ENCODE measurements around the gene DNAJA3. TPM values are rescaled to one million over a fixed set of nuclear protein-coding genes. Genes with fewer than 3 reads are reported as not detected.

The DNAJA3 gene
- total RNA-seq, 1 donor from 2014 or later, result 40.6 TPM

GRCh38 chr16:4384509-4384942, 41.1 kb upstream of the DNAJA3 start:
- TF ChIP-seq CTCF (conservative IDR thresholded peaks at IDR 0.05; ENCODE audit: low read depth, low read length), result no peak
- H3K4me3 ChIP-seq (ENCODE audit: low read depth, low read length), result no peak overlapping the region
- no peak for DNase-seq (ENCODE audit: low read depth)

GRCh38 chr16:4385066-4385788, 40.4 kb upstream of the DNAJA3 start:
- no peak overlapping the region for H3K4me3 ChIP-seq (ENCODE audit: low read depth, low read length)
- no peak for TF ChIP-seq CTCF (conservative IDR thresholded peaks at IDR 0.05; ENCODE audit: low read depth, low read length)
- DNase-seq (ENCODE audit: low read depth), result no peak

- no peak for DNase-seq (ENCODE audit: low read depth)
- H3K4me3 ChIP-seq (ENCODE audit: low read depth, low read length), result no peak overlapping the region
- TF ChIP-seq CTCF (conservative IDR thresholded peaks at IDR 0.05; ENCODE audit: low read depth, low read length), result no peak
Observed at GRCh38 chr16:4385789-4386450, 39.7 kb upstream of the DNAJA3 start.

- DNase-seq (ENCODE audit: low read depth), result no peak
- H3K4me3 ChIP-seq (ENCODE audit: low read depth, low read length), result no peak overlapping the region
- no peak for TF ChIP-seq CTCF (conservative IDR thresholded peaks at IDR 0.05; ENCODE audit: low read depth, low read length)
Observed at GRCh38 chr16:4386451-4386805, 39.2 kb upstream of the DNAJA3 start.

- TF ChIP-seq CTCF (conservative IDR thresholded peaks at IDR 0.05; ENCODE audit: low read depth, low read length), result no peak
- H3K4me3 ChIP-seq (ENCODE audit: low read depth, low read length), result no peak overlapping the region
- no peak for DNase-seq (ENCODE audit: low read depth)
Observed at GRCh38 chr16:4386951-4387565, 38.6 kb upstream of the DNAJA3 start.

GRCh38 chr16:4387781-4388180, 37.9 kb upstream of the DNAJA3 start:
- H3K4me3 ChIP-seq (ENCODE audit: low read depth, low read length), result no peak overlapping the region
- DNase-seq (ENCODE audit: low read depth), result no peak
- TF ChIP-seq CTCF (conservative IDR thresholded peaks at IDR 0.05; ENCODE audit: low read depth, low read length), result no peak

All from epithelial cell of proximal tubule (primary cell).